Upper lobe of left lung (tissue), 4 donors: ENCODE measurements around the gene VWA2.

Experiments
- CTCF ChIP-seq, 6 experiments: fragments of 450-650 bp in 4 of 6; fragments of 200-600 bp in 2 of 6; sonication (generic) in 2 of 6; IDR thresholded peaks; one replicate each; pipeline ENCODE4 v1.5.1; 2016 to 2019; ENCODE audit warnings: antibody characterized with exemption in 6 of 6
- EP300 ChIP-seq, 4 donors: sonication (generic); formaldehyde crosslinking; IDR thresholded peaks; one replicate each; pipeline ENCODE4 v1.5.1; 2017; ENCODE audit warnings: antibody characterized with exemption in 4 of 4, control low read depth in 2 of 4
- POLR2A ChIP-seq, 4 donors: fragments of 450-650 bp; IDR thresholded peaks; one replicate each; pipeline ENCODE4 v1.5.1; 2016 to 2017; ENCODE audit warnings: antibody characterized with exemption in 4 of 4, mild to moderate bottlenecking in 2 of 4
- POLR2AphosphoS5 ChIP-seq, 2 donors: sonication (generic); formaldehyde crosslinking; IDR thresholded peaks; one replicate each; pipeline ENCODE4 v1.5.1; 2017; ENCODE audit warnings: antibody characterized with exemption in 2 of 2

GRCh38 chr10:114252883-114253282 is 13.8 kb downstream of the VWA2 start:
- no peak for TF ChIP-seq EP300 (IDR thresholded peaks at IDR 0.05)
- no peak for TF ChIP-seq CTCF (IDR thresholded peaks at IDR 0.05)
- no peak for TF ChIP-seq POLR2AphosphoS5 (IDR thresholded peaks at IDR 0.05)
- TF ChIP-seq POLR2A (IDR thresholded peaks at IDR 0.05) = no peak
